OCI-LY1 (cell line): Measurements from ENCODE around the gene TIMELESS.

Source experiments
- H2AFZ ChIP-seq: fragments of 200-600 bp; sonication (generic), shearing (Covaris generic); 2 replicates; pipeline ENCODE4 v1.6.0; 2014; ENCODE audit warnings: antibody characterized with exemption, mild to moderate bottlenecking, low read length
- H3F3A ChIP-seq: fragments of 200-600 bp; sonication (generic), shearing (Covaris generic); 2 replicates; pipeline ENCODE4 v1.6.0; 2014; ENCODE audit warnings: mild to moderate bottlenecking, antibody characterized with exemption, low read length, moderate library complexity; ENCODE audit not compliant: insufficient read depth
- H3K27ac ChIP-seq: fragments of 200-600 bp; sonication (generic); 2 replicates; pipeline ENCODE4 v1.5.1; 2014; ENCODE audit warnings: low read length, mixed run types, mild to moderate bottlenecking, low read depth; ENCODE audit not compliant: poor library complexity, severe bottlenecking
- H3K27me3 ChIP-seq: fragments of 200-600 bp; sonication (generic); 2 replicates; pipeline ENCODE4 v1.6.0; 2014; ENCODE audit warnings: antibody characterized with exemption, mild to moderate bottlenecking, low read length, moderate library complexity; ENCODE audit not compliant: insufficient read depth
- H3K36me3 ChIP-seq: fragments of 200-600 bp; sonication (generic); 2 replicates; pipeline ENCODE4 v1.6.1; 2014; ENCODE audit warnings: mild to moderate bottlenecking, antibody characterized with exemption, low read length, moderate library complexity, mixed read lengths; ENCODE audit not compliant: insufficient read depth
- H3K4me1 ChIP-seq: fragments of 200-600 bp; sonication (generic); 2 replicates; pipeline ENCODE4 v1.5.1; 2014; ENCODE audit warnings: mild to moderate bottlenecking, low read length, moderate library complexity; ENCODE audit not compliant: insufficient read depth, severe bottlenecking
- H3K4me2 ChIP-seq: fragments of 200-600 bp; sonication (generic), shearing (Covaris generic); 2 replicates; pipeline ENCODE4 v1.6.1; 2014; ENCODE audit warnings: low read length
- H3K4me3 ChIP-seq: fragments of 200-600 bp; sonication (generic); 2 replicates; pipeline ENCODE4 v1.5.1; 2014; ENCODE audit warnings: low read length, low read depth, mild to moderate bottlenecking, mixed read lengths; ENCODE audit not compliant: poor library complexity, severe bottlenecking
- H3K79me2 ChIP-seq: fragments of 200-600 bp; shearing (Covaris generic); 2 replicates; pipeline ENCODE4 v1.6.1; 2016; ENCODE audit warnings: mixed run types, low read length, mixed read lengths; ENCODE audit not compliant: insufficient read depth
- H3K9ac ChIP-seq: fragments of 200-600 bp; sonication (generic), shearing (Covaris generic); 2 replicates; pipeline ENCODE4 v1.6.1; 2014; ENCODE audit warnings: mild to moderate bottlenecking, low read length, mixed read lengths
- H3K9me2 ChIP-seq: fragments of 200-600 bp; sonication (generic), shearing (Covaris generic); 2 replicates; pipeline ENCODE4 v1.6.1; 2014; ENCODE audit warnings: low read depth, mild to moderate bottlenecking, low read length, mixed read lengths
- H3K9me3 ChIP-seq: fragments of 200-600 bp; shearing (Covaris generic); 2 replicates; pipeline ENCODE4 v1.6.1; 2014; ENCODE audit warnings: low read length, mixed read lengths
- H4K20me1 ChIP-seq: fragments of 200-600 bp; sonication (generic), shearing (Covaris generic); 2 replicates; pipeline ENCODE4 v1.6.0; 2016; ENCODE audit warnings: mild to moderate bottlenecking, low read length; ENCODE audit not compliant: insufficient read depth
- CTCF ChIP-seq: fragments of 200-600 bp; sonication (generic), shearing (Covaris generic); IDR thresholded peaks from 2 replicates; pipeline ENCODE4 v1.5.1; 2017; ENCODE audit warnings: mild to moderate bottlenecking, antibody characterized with exemption, low read length, moderate library complexity, mixed read lengths
- EZH2 ChIP-seq: fragments of 200-600 bp; sonication (generic), shearing (Covaris generic); IDR thresholded peaks from 2 replicates; pipeline ENCODE4 v1.8.0; 2017; ENCODE audit warnings: borderline replicate concordance, mixed run types, mild to moderate bottlenecking, antibody characterized with exemption, low read length, moderate library complexity, mixed read lengths

TIMELESS gene

GRCh38 chr12:56434828-56435227 is 14.4 kb downstream of the TIMELESS start:
- no peak for TF ChIP-seq EZH2
- no peak for TF ChIP-seq CTCF
- Histone ChIP-seq H3K27ac (no peak overlapping the region), H3K9me3 (no peaks in the 10 kb centered on the region), H3K9ac (no peak overlapping the region), H3K36me3 (peaks cover 50% of the 10 kb centered on the region), H3K27me3 (no peaks in the 10 kb centered on the region), H2AFZ (no peak overlapping the region), H3K9me2 (no peaks in the 10 kb centered on the region), H3K4me1 (peaks cover 11% of the 10 kb centered on the region), H3K4me2 (no peak overlapping the region), H4K20me1 (no peaks in the 10 kb centered on the region), H3F3A (no peaks in the 10 kb centered on the region), H3K79me2 (peaks cover 47% of the 10 kb centered on the region), H3K4me3 (no peak overlapping the region)

GRCh38 chr12:56431850-56432249 is 17.4 kb downstream of the TIMELESS start:
- no peaks in the 10 kb centered on the region for H3K27me3 ChIP-seq
- no peaks in the 10 kb centered on the region for H3K9me2 ChIP-seq
- peaks cover 73% of the 10 kb centered on the region for H3K36me3 ChIP-seq
- no peak overlapping the region for H3K4me3 ChIP-seq
- H3F3A ChIP-seq: no peaks in the 10 kb centered on the region
- no peak overlapping the region for H3K27ac ChIP-seq
- TF ChIP-seq CTCF: no peak
- TF ChIP-seq EZH2: no peak
- no peaks in the 10 kb centered on the region for H3K4me1 ChIP-seq
- no peak overlapping the region for H3K9ac ChIP-seq
- no peak overlapping the region for H3K4me2 ChIP-seq
- no peaks in the 10 kb centered on the region for H3K9me3 ChIP-seq
- no peaks in the 10 kb centered on the region for H4K20me1 ChIP-seq
- H2AFZ ChIP-seq: no peak overlapping the region
- H3K79me2 ChIP-seq: peaks cover 18% of the 10 kb centered on the region

- TF ChIP-seq EZH2 (no peak), CTCF (no peak)
- H2AFZ ChIP-seq: no peak overlapping the region
- H3K36me3 ChIP-seq: peaks cover 72% of the 10 kb centered on the region
- H3K4me1 ChIP-seq: no peaks in the 10 kb centered on the region
- H4K20me1 ChIP-seq: no peaks in the 10 kb centered on the region
- no peaks in the 10 kb centered on the region for H3K27me3 ChIP-seq
- H3K79me2 ChIP-seq: peaks cover 13% of the 10 kb centered on the region
- H3K4me2 ChIP-seq: no peak overlapping the region
- H3K9ac ChIP-seq: no peak overlapping the region
- no peaks in the 10 kb centered on the region for H3K9me3 ChIP-seq
- H3F3A ChIP-seq: no peaks in the 10 kb centered on the region
- no peak overlapping the region for H3K27ac ChIP-seq
- H3K9me2 ChIP-seq: no peaks in the 10 kb centered on the region
- H3K4me3 ChIP-seq: no peak overlapping the region
Observed at GRCh38 chr12:56431288-56431687, 17.9 kb downstream of the TIMELESS start.
